Esophagus squamous epithelium (tissue), 5 donors: ENCODE results near the gene OR2M4. TPM values are rescaled to one million over a fixed set of nuclear protein-coding genes. Genes with fewer than 3 reads are reported as not detected.

Experiments
- DNase-seq: peaks from one replicate; lab custom pipeline; 2025; lab: John Stamatoyannopoulos, UW
- H3K27ac ChIP-seq, 4 donors: fragments of 200-600 bp; sonication (generic); one replicate each; pipeline ENCODE4 v1.5.1; 2016 to 2019; ENCODE audit warnings: mild to moderate bottlenecking in 1 of 4
- H3K27me3 ChIP-seq, 4 donors: fragments of 200-600 bp; sonication (generic); 1 replicate in 3 of 4; 2 replicates in 1 of 4; pipeline versions ENCODE4 v1.5.1 to v1.6.0; 2017 to 2021; ENCODE audit warnings: antibody characterized with exemption in 1 of 4
- H3K36me3 ChIP-seq, 3 donors: fragments of 200-600 bp; sonication (generic); one replicate each; pipeline ENCODE4 v1.5.1; 2016 to 2019
- H3K4me1 ChIP-seq, 3 donors: fragments of 200-600 bp; sonication (generic); one replicate each; pipeline ENCODE4 v1.5.1; 2017 to 2019
- H3K4me3 ChIP-seq, 4 donors: fragments of 200-600 bp; sonication (generic); 1 replicate in 3 of 4; 2 replicates in 1 of 4; pipeline ENCODE4 v1.5.1; 2016 to 2019; ENCODE audit warnings: mild to moderate bottlenecking in 2 of 4, moderate library complexity in 1 of 4
- H3K9me3 ChIP-seq, 3 donors: fragments of 200-600 bp; sonication (generic); one replicate each; pipeline ENCODE4 v1.5.1; 2016 to 2019
- POLR2A ChIP-seq, 4 donors: fragments of 450-650 bp; IDR thresholded peaks; one replicate each; pipeline ENCODE4 v1.6.1; 2017; ENCODE audit warnings: antibody characterized with exemption in 4 of 4, mild to moderate bottlenecking in 4 of 4, moderate library complexity in 3 of 4
- WGBS, 2 donors: methylation state at CpG; one replicate each; pipeline ENCODE4 v1.1.5; 2018; 5-methylcytosine and 5-hydroxymethylcytosine counted together
- intact Hi-C: fragments of 100-400 bp; cut with DNase I; formaldehyde crosslinking; loops from one replicate; pipeline ENCODE4 v1.15.0; 2022
- total RNA-seq, 4 donors: library from RNA; depleted of rRNA; stranded (reverse); fragments of >200 nt; gene quantifications; one replicate each; pipeline ENCODE4 v1.1.0, GENCODE V29; 2016
- TF ChIP-seq, protein P1 (sequence below), 6 experiments: fragments of 450-650 bp in 4 of 6; fragments of 200-600 bp in 2 of 6; sonication (generic) in 2 of 6; IDR thresholded peaks; one replicate each; pipeline ENCODE4 v1.5.1; 2016 to 2019; ENCODE audit warnings: antibody characterized with exemption in 6 of 6, mild to moderate bottlenecking in 4 of 6, moderate library complexity in 4 of 6
- donor health status: DM: yes; HTN: yes; CAD: no.

The OR2M4 gene, protein sequence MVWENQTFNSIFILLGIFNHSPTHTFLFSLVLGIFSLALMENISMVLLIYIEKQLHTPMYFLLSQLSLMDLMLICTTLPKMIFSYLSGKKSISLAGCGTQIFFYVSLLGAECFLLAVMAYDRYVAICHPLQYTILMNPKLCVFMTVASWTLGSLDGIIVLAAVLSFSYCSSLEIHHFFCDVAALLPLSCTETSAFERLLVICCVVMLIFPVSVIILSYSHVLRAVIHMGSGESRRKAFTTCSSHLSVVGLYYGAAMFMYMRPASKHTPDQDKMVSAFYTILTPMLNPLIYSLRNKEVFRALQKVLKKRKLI
- total RNA-seq: not detected

- peaks cover 0 to 12% (median 6%) of the 10 kb centered on the region in 3 donors for H3K9me3 ChIP-seq
- no peaks in the 10 kb centered on the region for H3K36me3 ChIP-seq
- intact Hi-C loops: no loop called here
- H3K27me3 ChIP-seq: no peaks in the 10 kb centered on the region
- H3K4me1 ChIP-seq: no peaks in the 10 kb centered on the region
- TF ChIP-seq, protein P1, sequence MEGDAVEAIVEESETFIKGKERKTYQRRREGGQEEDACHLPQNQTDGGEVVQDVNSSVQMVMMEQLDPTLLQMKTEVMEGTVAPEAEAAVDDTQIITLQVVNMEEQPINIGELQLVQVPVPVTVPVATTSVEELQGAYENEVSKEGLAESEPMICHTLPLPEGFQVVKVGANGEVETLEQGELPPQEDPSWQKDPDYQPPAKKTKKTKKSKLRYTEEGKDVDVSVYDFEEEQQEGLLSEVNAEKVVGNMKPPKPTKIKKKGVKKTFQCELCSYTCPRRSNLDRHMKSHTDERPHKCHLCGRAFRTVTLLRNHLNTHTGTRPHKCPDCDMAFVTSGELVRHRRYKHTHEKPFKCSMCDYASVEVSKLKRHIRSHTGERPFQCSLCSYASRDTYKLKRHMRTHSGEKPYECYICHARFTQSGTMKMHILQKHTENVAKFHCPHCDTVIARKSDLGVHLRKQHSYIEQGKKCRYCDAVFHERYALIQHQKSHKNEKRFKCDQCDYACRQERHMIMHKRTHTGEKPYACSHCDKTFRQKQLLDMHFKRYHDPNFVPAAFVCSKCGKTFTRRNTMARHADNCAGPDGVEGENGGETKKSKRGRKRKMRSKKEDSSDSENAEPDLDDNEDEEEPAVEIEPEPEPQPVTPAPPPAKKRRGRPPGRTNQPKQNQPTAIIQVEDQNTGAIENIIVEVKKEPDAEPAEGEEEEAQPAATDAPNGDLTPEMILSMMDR (IDR thresholded peaks at IDR 0.05): no peak
- TF ChIP-seq POLR2A (IDR thresholded peaks at IDR 0.05): no peak
- 62 to 77% methylated on average over 2 of the region's 2 CpGs for WGBS, 2 donors
- H3K27ac ChIP-seq: no peak within 1 kb of the TSS
- DNase-seq: no peak
- H3K4me3 ChIP-seq: no peak within 1 kb of the TSS
Measured at GRCh38 chr1:248231117-248231516, at the start of gene OR2M4. Gene OR2M4 (plus strand): TSS chr1:248231417. CDS start chr1:248238929, 7,512 bp downstream.

- no peaks in the 10 kb centered on the region for H3K36me3 ChIP-seq
- no peaks in the 10 kb centered on the region for H3K27me3 ChIP-seq
- intact Hi-C loops: no loop called here
- no peak overlapping the region for H3K27ac ChIP-seq
- H3K9me3 ChIP-seq: no peaks in the 10 kb centered on the region
- DNase-seq: no peak
- 70 to 78% methylated on average over 7 of the region's 7 CpGs for WGBS, 2 donors
- H3K4me1 ChIP-seq: no peaks in the 10 kb centered on the region
- no peak for TF ChIP-seq POLR2A (IDR thresholded peaks at IDR 0.05)
- TF ChIP-seq, protein P1 (IDR thresholded peaks at IDR 0.05): no peak
- H3K4me3 ChIP-seq: no peak overlapping the region
Measured at GRCh38 chr1:248183996-248184395, 47.2 kb upstream of the OR2M4 start.

- no peaks in the 10 kb centered on the region for H3K9me3 ChIP-seq
- intact Hi-C loops: no loop called here
- no peak overlapping the region for H3K4me3 ChIP-seq
- WGBS, 2 donors: 35 to 54% methylated on average over 2 of the region's 3 CpGs
- H3K4me1 ChIP-seq: no peaks in the 10 kb centered on the region
- H3K27me3 ChIP-seq: no peaks in the 10 kb centered on the region
- TF ChIP-seq, protein P1 (IDR thresholded peaks at IDR 0.05): no peak
- no peak for TF ChIP-seq POLR2A (IDR thresholded peaks at IDR 0.05)
- no peak for DNase-seq
- H3K27ac ChIP-seq: no peak overlapping the region
- no peaks in the 10 kb centered on the region for H3K36me3 ChIP-seq
Measured at GRCh38 chr1:248187363-248187762, 43.9 kb upstream of the OR2M4 start.

DNA sequence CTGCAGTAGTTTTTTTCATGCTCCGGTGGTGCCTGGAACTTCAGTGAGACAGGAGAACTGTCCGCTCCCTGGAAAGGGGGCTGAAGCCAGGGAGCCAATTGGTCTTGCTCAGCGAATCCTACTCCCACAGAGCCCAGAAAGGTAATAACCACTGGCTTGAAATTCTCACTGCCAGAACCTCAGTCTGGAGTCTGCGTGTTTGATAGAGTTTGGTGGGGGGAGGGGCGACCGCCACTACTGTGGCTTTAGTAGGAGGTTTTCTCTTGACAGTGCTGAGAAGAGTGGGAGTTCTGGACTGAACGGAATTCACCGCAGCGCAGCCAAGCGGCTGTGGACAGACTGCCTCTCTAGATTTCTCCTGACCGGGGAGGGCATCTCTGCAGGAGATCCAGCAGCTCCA lies 42.2 kb upstream of the OR2M4 start:
- Histone ChIP-seq H3K27ac (no peak overlapping the region), H3K4me1 (no peaks in the 10 kb centered on the region), H3K36me3 (no peaks in the 10 kb centered on the region), H3K4me3 (no peak overlapping the region), H3K9me3 (no peaks in the 10 kb centered on the region), H3K27me3 (no peaks in the 10 kb centered on the region)
- TF ChIP-seq POLR2A (IDR thresholded peaks at IDR 0.05): no peak
- TF ChIP-seq, protein P1 (IDR thresholded peaks at IDR 0.05): no peak
- no peak for DNase-seq
- 40 to 58% methylated on average over 2 to 7 of the region's 11 CpGs for WGBS, 2 donors
- intact Hi-C loops: no loop called here

DNA sequence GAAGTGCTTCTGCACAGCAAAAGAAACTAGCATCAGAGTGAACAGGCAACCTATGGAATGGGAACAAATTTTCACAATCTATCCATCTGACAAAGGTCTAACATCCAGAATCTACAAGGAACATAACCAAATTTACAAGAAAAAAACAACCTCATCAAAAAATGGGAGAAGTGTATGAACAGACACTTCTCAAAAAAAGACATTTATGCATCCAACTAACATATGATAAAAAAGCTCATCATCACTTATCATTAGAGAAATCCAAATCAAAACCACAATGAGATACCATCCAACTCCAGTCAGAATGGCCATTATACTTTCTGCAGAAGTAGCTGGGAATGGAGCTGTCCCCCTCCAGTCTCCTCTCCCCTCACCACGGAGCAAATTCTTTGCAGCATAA lies 37.1 kb upstream of the OR2M4 start:
- no peak for DNase-seq
- Histone ChIP-seq H3K4me3 (no peak overlapping the region), H3K27ac (no peak overlapping the region), H3K9me3 (no peaks in the 10 kb centered on the region), H3K36me3 (no peaks in the 10 kb centered on the region), H3K27me3 (no peaks in the 10 kb centered on the region), H3K4me1 (no peaks in the 10 kb centered on the region)
- intact Hi-C loops: no loop called here
- 22 to 53% methylated on average over 1 of the region's 1 CpG for WGBS, 2 donors
- TF ChIP-seq POLR2A (IDR thresholded peaks at IDR 0.05): no peak
- TF ChIP-seq, protein P1 (IDR thresholded peaks at IDR 0.05): no peak
